Bronchial epithelial cell (primary cell): ENCODE results near the gene HTT. TPM values are rescaled to one million over a fixed set of nuclear protein-coding genes. Genes with fewer than 3 reads are reported as not detected.
A peak's percentile ranks its signal among the peaks of the same experiment; 100 is the strongest.
"Not testable (repeated sequence)": the region's sequence is repeated elsewhere in the genome, so short reads cannot be mapped to it uniquely, and the experiment has no call there.

Experiments used
- DNase-seq: peaks from one replicate; pipeline ENCODE4 v3.0.0-alpha.2; 2010; ENCODE audit warnings: low read depth
- FAIRE-seq: peaks from 2 replicates; lab custom pipeline; 2011; peaks lifted over from hg19 to GRCh38; lab: Jason Lieb, UNC
- H3K27me3 ChIP-seq: 2 replicates; pipeline ENCODE4 v1.5.1; 2011; ENCODE audit warnings: low read length; ENCODE audit not compliant: control insufficient read depth, insufficient read depth
- H3K36me3 ChIP-seq: 2 replicates; pipeline ENCODE4 v1.5.1; 2011; ENCODE audit warnings: low read length; ENCODE audit not compliant: control insufficient read depth, insufficient read depth
- H3K4me3 ChIP-seq: 2 replicates; pipeline ENCODE4 v1.5.1; 2011; ENCODE audit warnings: mild to moderate bottlenecking, low read depth, low read length, control low read depth
- total RNA-seq: library from RNA; depleted of rRNA; stranded (reverse); fragments of >200 nt; gene quantifications from 2 replicates; pipeline ENCODE4 v1.2.1, GENCODE V29; 2014
- TF ChIP-seq, protein P1 (sequence below): IDR thresholded peaks from 2 replicates; pipeline ENCODE4 v1.5.1; 2011; ENCODE audit warnings: mild to moderate bottlenecking, moderate library complexity, low read length, control low read depth, inconsistent platforms; ENCODE audit not compliant: insufficient read depth, severe bottlenecking

HTT gene
- total RNA-seq, 1 donor from 2014 or later = 24.0 TPM

DNA sequence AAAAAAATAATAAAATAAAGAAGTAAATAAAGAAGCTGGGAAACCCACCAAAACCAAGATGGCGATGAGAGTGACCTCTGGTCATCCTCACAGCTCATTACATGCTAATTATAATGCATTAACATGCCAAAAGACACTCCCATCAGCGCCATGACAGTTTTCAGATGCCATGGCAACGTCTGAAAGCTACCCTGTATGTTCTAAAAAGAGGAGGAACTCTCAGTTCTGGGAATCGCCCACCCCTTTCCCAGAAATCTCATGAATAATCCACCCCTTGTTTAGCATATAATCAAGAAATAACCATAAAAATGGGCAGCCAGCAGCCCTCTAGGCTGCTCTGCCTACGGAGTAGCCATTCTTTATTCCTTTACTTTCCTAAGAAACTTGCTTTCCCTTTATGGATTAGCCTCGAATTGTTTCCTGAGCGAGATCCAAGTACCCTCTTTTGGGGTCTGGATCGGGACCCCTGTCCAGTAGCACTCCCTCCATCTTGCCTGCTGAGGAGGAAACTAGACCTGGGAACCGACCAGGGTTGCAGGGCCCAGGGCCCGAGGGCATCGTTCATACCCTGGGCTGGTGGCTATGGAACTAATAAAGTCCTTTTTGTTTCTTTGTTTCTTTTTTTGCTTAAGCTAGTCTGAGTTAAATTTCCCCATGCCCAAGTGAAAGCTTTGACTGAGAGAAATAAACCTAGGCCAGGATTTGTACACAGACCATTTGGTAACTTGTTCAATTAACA lies 31.0 kb upstream of the HTT start:
- Histone ChIP-seq H3K36me3 (no peaks in the 10 kb centered on the region), H3K27me3 (no peaks in the 10 kb centered on the region), H3K4me3 (no peak overlapping the region)
- TF ChIP-seq, protein P1, sequence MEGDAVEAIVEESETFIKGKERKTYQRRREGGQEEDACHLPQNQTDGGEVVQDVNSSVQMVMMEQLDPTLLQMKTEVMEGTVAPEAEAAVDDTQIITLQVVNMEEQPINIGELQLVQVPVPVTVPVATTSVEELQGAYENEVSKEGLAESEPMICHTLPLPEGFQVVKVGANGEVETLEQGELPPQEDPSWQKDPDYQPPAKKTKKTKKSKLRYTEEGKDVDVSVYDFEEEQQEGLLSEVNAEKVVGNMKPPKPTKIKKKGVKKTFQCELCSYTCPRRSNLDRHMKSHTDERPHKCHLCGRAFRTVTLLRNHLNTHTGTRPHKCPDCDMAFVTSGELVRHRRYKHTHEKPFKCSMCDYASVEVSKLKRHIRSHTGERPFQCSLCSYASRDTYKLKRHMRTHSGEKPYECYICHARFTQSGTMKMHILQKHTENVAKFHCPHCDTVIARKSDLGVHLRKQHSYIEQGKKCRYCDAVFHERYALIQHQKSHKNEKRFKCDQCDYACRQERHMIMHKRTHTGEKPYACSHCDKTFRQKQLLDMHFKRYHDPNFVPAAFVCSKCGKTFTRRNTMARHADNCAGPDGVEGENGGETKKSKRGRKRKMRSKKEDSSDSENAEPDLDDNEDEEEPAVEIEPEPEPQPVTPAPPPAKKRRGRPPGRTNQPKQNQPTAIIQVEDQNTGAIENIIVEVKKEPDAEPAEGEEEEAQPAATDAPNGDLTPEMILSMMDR = no peak
- FAIRE-seq (no peak), DNase-seq (no peak)

DNA sequence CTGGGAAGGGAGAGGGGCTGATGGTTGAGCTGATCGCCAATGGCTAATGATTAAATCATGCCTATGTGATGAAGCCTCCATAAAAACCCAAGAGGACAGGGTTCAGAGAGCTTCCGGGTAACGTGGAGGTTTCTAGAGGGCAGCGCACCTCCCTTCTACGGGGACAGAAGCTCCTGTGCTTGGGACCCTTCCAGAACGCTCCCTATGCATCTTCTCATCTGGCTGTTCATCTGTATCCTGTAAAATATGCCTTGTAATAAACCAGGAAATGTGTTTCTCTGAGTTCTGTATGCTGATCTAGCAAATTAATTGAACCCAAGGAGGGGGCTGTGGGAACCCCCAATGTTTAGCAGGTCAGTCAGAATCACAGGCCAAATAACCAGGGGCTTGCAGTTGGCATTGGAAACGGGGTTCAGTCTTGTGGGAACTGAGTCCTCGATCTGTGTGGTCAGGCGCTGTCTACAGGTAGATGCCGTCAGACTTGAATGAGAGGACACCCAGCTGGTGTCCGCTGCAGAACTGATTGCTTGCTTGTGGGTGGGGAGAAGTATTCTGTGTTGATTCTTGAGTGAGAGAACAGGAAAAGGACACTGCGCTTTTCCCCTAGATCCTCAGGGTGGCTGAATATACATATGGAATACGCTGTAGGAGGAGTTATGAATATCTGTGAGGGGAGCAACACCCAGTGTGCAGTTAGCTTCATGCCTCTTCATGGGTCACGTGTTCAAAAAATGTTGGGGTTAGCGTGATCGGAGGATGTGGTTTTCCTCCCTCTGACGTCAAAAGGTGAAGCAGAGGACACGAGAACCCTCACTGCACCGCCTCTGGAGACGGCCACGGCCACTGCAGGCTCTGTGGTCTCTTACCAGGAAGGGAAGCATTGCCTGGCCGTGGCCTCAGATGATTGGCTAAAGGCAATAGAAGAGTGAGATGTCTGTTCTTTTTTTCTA lies 29.3 kb upstream of the HTT start:
- Histone ChIP-seq H3K36me3 (no peaks in the 10 kb centered on the region), H3K27me3 (no peaks in the 10 kb centered on the region), H3K4me3 (no peak overlapping the region)
- TF ChIP-seq, protein P1 = no peak
- FAIRE-seq = no peak
- DNase-seq = peak; percentile 16

DNA sequence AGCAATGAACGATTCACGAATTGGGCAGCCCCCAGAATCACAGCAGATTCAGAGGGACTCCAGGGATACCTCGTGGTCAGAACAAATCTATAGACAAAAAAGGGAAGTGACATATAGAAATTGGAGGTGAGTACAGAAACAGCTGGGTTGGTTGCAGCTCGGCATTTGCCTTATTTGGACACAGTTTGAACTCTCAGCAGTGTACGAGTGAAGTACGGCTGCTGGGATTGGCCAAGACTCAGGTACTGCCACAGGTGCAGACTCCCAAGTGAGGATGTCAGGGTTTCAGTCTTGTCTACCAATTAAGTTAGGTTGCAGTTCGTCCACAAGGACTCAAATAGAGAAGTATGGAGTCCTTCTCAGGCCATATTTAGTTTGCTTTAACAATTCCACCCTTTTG lies 28.3 kb upstream of the HTT start:
- Histone ChIP-seq H3K4me3 (no peak overlapping the region), H3K36me3 (no peaks in the 10 kb centered on the region), H3K27me3 (no peaks in the 10 kb centered on the region)
- DNase-seq = no peak
- no peak for FAIRE-seq
- TF ChIP-seq, protein P1 = no peak

DNA sequence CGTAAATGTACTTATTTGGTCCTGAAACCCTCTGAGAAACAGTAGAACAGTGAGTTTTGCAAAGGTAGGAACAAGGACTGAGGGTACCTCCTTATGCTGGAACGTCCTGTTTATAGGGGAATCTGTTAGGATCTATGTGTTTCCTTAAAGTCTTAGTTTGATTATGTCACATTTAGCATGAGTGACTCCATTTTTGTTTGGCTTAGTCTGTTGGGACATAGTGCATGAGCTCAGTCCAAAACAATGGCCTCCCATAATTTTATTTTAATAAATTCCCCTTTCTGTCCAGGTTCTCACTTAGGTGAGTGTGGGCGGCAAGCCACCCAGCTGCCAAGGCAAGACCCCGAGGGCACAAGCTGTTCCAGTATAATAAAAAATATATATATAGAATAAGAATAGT lies 27.9 kb upstream of the HTT start:
- FAIRE-seq = no peak

DNA sequence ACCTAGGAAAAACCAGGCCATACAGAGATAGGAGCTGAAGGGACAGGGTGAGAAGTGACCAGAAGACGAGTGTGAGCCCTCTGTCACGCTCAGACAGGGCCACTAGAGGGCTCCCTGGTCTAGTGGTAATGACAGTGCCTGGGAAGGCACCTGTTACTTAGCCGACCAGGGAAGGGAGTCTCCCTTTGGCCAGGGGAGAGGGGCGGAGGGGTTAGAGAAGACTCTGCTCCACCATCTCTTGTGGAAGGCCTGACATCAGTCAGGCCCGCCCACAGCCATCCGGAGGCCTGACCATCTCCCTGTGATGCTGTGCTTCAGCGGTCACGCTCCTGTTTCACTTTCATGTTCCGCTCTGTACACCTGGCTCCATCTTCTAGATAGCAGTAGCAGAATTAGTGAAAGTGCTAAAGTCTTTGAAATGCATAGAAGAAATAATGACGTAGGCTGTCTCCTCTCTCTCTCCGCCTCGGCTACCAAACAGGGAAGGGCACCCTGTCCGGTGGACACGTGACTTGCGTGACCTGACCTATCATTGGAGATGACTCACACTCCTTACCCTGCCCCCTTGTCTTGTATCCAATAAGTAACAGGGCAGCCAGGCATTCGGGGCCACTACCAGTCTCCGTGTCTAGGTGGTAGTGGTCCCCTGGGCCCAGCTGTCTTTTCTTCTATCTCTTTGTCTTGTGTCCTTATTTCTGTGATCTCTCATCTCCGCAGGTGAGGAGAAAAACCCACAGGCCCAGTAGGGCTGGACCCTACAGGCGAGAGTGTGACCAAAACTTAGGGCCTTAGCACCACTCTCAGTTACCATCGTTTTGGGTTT lies 26.8 kb upstream of the HTT start:
- TF ChIP-seq, protein P1 = peak; percentile 83
- Histone ChIP-seq H3K36me3 (no peaks in the 10 kb centered on the region), H3K27me3 (peaks cover 2% of the 10 kb centered on the region), H3K4me3 (no peak overlapping the region)
- peak; percentile 42 for DNase-seq
- FAIRE-seq = no peak

More for the DNA sequence above, 27.9 kb upstream of the HTT start:
- TF ChIP-seq, protein P1 = no peak
- Histone ChIP-seq H3K36me3 (no peaks in the 10 kb centered on the region), H3K4me3 (no peak overlapping the region), H3K27me3 (peaks cover under 1% of the 10 kb centered on the region)
- no peak for DNase-seq

DNA sequence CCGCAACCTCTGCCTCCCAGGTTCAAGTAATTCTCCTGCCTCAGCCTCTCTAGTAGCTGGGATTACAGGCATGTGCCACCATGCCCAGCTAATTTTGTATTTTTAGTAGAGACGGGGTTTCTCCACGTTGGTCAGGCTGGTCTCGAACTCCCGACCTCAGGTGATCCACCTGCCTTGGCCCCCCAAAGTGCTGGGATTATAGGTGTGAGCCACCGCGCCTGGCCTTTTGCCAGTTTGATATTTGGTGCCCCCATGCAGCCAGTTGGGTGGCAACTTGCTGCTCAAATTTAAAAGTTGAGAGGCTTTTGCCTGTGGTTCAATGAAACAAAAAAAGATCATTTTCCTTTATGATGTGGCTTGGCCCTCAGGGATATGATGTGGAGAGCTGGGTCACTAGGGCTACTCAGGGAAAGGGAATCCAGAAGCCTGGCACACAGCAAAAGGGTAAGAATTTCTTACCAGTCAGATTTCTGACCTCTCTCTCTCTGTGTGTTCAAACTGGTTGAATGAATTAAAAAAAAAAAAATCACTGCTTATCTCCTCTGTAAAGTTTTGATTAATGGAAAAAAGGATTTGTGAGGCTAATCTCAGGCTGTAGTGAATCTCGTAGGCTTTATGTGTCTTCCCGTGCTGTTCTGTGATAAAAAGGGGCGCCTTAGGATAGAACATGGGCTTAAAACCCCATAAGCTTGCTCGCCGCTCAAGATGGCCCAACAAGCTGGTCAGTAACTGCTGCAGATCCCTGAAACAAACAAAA lies 23.2 kb upstream of the HTT start:
- not testable (repeated sequence) for H3K36me3 ChIP-seq, H3K4me3 ChIP-seq, H3K27me3 ChIP-seq, DNase-seq, FAIRE-seq
